Mesendoderm (in vitro differentiated cells): Measurements from ENCODE around the gene SLC25A12.
"Not testable (repeated sequence)": the region's sequence is repeated elsewhere in the genome, so short reads cannot be mapped to it uniquely, and the experiment has no call there.

ENCODE experiments used
- DNase-seq: peaks from one replicate; pipeline ENCODE4 v3.0.0; 2013
- H2AK5ac ChIP-seq: 2 replicates; pipeline ENCODE4 v1.6.1; 2013; ENCODE audit warnings: low read length, inconsistent platforms
- H2BK120ac ChIP-seq: 2 replicates; pipeline ENCODE4 v1.6.1; 2013; ENCODE audit warnings: low read depth, mild to moderate bottlenecking, low read length, moderate library complexity, mixed read lengths
- H2BK15ac ChIP-seq: replicated peaks from 2 replicates; pipeline ENCODE4 v1.6.1; 2013; ENCODE audit warnings: low read depth, mild to moderate bottlenecking, moderate library complexity
- H2BK5ac ChIP-seq: 2 replicates; pipeline ENCODE4 v1.6.1; 2013; ENCODE audit warnings: low read length, inconsistent platforms
- H3K18ac ChIP-seq: 2 replicates; pipeline ENCODE4 v1.6.1; 2013; ENCODE audit warnings: mild to moderate bottlenecking, low read length, mixed read lengths
- H3K23ac ChIP-seq: one replicate; pipeline ENCODE4 v1.6.1; 2013; ENCODE audit warnings: low read length
- H3K27ac ChIP-seq: 2 replicates; pipeline ENCODE4 v1.5.1; 2013; ENCODE audit warnings: low read depth, mild to moderate bottlenecking, inconsistent platforms, low read length, moderate library complexity
- H3K27me3 ChIP-seq: 2 replicates; pipeline ENCODE4 v1.6.1; 2013; ENCODE audit warnings: low read length, control low read depth, mild to moderate bottlenecking, inconsistent platforms; ENCODE audit not compliant: insufficient read depth, poor library complexity
- H3K36me3 ChIP-seq: 2 replicates; pipeline ENCODE4 v1.6.1; 2013; ENCODE audit warnings: low read length, inconsistent platforms; ENCODE audit not compliant: control insufficient read depth, insufficient read depth
- H3K4ac ChIP-seq: one replicate; pipeline ENCODE4 v1.6.1; 2013; ENCODE audit warnings: low read depth, mild to moderate bottlenecking, low read length, moderate library complexity
- H3K4me1 ChIP-seq: 2 replicates; pipeline ENCODE4 v1.6.1; 2013; ENCODE audit warnings: low read depth, low read length, inconsistent platforms; ENCODE audit not compliant: control insufficient read depth
- H3K4me2 ChIP-seq: 2 replicates; pipeline ENCODE4 v1.6.1; 2013; ENCODE audit warnings: low read length
- H3K4me3 ChIP-seq: 2 replicates; pipeline ENCODE4 v1.5.1; 2013; ENCODE audit warnings: mild to moderate bottlenecking, low read length
- H3K56ac ChIP-seq: one replicate; pipeline ENCODE4 v1.6.1; 2013; ENCODE audit warnings: low read length
- H3K79me1 ChIP-seq: 2 replicates; pipeline ENCODE4 v1.6.1; 2013; ENCODE audit warnings: low read length, inconsistent platforms
- H3K79me2 ChIP-seq: 2 replicates; pipeline ENCODE4 v1.6.1; 2013; ENCODE audit warnings: mild to moderate bottlenecking, low read length; ENCODE audit not compliant: control insufficient read depth, insufficient read depth
- H3K9ac ChIP-seq: 2 replicates; pipeline ENCODE4 v1.6.1; 2013; ENCODE audit warnings: low read length, inconsistent platforms
- H4K5ac ChIP-seq: one replicate; pipeline ENCODE4 v1.6.1; 2013; ENCODE audit warnings: low read length
- H4K8ac ChIP-seq: one replicate; pipeline ENCODE4 v1.6.1; 2013; ENCODE audit warnings: low read depth, mild to moderate bottlenecking, control low read depth, low read length, moderate library complexity
- WGBS: extraction: QIAGEN DNeasy Blood & Tissue Kit; methylation state at CpG from one replicate; pipeline ENCODE4 v1.1.7; 2013; ENCODE audit warnings: low lambda C conversion rate, missing lambda C conversion rate; ENCODE audit not compliant: insufficient coverage; ENCODE audit errors: extremely low coverage; 5-methylcytosine and 5-hydroxymethylcytosine counted together

SLC25A12 gene

DNA sequence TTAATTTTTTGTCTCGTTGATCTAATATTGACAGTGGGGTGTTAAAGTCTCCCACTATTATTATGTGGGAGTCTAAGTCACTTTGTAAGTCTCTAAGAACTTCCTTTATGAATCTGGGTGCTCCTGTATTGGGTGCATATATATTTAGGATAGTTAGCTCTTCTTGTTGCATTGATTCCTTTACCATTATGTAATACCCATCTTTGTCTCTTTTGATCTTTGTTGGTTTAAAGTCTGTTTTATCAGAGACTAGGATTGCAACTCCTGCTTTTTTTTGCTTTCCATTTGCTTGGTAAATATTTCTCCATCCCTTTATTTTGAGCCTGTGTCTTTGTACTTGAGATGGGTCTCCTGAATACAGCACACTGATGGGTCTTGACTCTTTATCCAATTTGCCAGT lies 135.3 kb downstream of the SLC25A12 start:
- H3K4ac ChIP-seq, DNase-seq, H3K9ac ChIP-seq, H3K27ac ChIP-seq, H4K8ac ChIP-seq, H4K5ac ChIP-seq, H3K4me3 ChIP-seq, H2BK15ac ChIP-seq, H3K56ac ChIP-seq, H2BK5ac ChIP-seq, H3K18ac ChIP-seq, H3K4me1 ChIP-seq, H3K23ac ChIP-seq, H3K79me2 ChIP-seq, H3K27me3 ChIP-seq, H3K36me3 ChIP-seq, H3K4me2 ChIP-seq, H3K79me1 ChIP-seq, H2BK120ac ChIP-seq, H2AK5ac ChIP-seq: not testable (repeated sequence)
- WGBS: no CpG with 5 or more reads among the region's 1 CpG

DNA sequence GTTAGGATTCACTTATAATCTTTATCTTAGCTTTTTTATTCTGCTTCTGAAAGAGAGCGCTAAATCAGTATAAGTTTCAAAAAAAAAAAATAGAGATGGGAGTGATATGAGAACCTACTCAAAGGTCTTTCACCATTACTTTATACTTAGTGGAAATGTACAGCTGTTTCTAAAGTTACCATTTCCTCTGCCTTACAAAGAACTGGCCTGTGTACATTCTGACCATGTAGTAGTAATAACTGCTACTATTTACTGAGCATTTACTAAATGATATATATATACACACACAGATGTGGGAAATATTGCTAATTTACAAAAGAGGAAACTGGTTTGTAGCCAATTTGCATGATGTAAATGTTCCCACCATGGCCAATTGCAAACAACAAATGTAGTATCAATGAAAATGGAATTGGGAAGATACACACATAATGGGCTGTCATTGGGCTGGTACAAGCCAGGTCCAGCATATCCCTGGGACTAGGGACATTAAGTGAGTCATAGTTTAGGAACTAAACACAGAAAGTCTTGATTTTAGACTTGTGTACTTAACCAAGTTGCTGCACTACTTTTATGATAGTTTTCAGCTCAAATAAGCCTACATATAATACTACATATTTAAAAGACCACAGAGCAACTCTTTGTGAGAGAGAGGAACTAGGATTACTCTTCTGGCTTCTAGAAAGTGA lies 139.6 kb downstream of the SLC25A12 start:
- no peak overlapping the region for H3K23ac ChIP-seq
- WGBS: no CpG with 5 or more reads among the region's 1 CpG
- H3K4me1 ChIP-seq: no peaks in the 10 kb centered on the region
- no peak for DNase-seq
- H2BK15ac ChIP-seq: no peak overlapping the region
- peaks cover 3% of the 10 kb centered on the region for H3K36me3 ChIP-seq
- H3K4ac ChIP-seq: no peak overlapping the region
- no peak overlapping the region for H2AK5ac ChIP-seq
- no peaks in the 10 kb centered on the region for H3K79me2 ChIP-seq
- no peak overlapping the region for H3K27ac ChIP-seq
- no peak overlapping the region for H3K4me2 ChIP-seq
- H2BK5ac ChIP-seq: no peak overlapping the region
- no peak overlapping the region for H2BK120ac ChIP-seq
- H3K56ac ChIP-seq: no peak overlapping the region
- no peaks in the 10 kb centered on the region for H3K79me1 ChIP-seq
- H3K27me3 ChIP-seq: no peaks in the 10 kb centered on the region
- H4K5ac ChIP-seq: no peak overlapping the region
- H3K4me3 ChIP-seq: no peak overlapping the region
- H4K8ac ChIP-seq: no peak overlapping the region
- no peak overlapping the region for H3K9ac ChIP-seq
- H3K18ac ChIP-seq: no peak overlapping the region

DNA sequence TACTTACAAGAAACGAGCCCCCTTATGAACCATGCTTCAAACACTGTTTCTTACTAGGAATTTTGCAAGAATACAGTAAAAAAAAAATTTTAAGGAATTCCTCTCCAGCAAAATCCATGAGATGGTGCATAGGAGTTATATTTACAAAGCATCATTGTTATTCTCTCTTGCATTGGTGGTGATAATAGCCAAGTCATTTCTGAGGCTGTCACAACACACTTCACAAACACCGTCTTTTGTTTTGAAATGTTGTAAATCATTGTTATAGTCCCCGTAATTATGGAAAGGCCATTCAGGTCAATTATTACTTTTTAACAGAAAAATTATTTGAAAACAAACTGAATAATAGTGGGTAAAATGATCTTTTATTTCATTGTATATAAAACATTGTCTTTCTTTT lies 146.7 kb downstream of the SLC25A12 start:
- Histone ChIP-seq H4K5ac (no peak overlapping the region), H3K4me3 (no peak overlapping the region), H2AK5ac (no peak overlapping the region), H3K23ac (no peak overlapping the region), H3K36me3 (peaks cover 1% of the 10 kb centered on the region), H3K4me2 (no peak overlapping the region), H3K18ac (no peak overlapping the region), H3K27ac (no peak overlapping the region), H2BK15ac (no peak overlapping the region), H4K8ac (no peak overlapping the region), H3K4me1 (no peaks in the 10 kb centered on the region), H2BK5ac (no peak overlapping the region), H3K27me3 (no peaks in the 10 kb centered on the region), H3K4ac (no peak overlapping the region), H3K79me2 (no peaks in the 10 kb centered on the region), H2BK120ac (no peak overlapping the region), H3K56ac (no peak overlapping the region), H3K79me1 (no peaks in the 10 kb centered on the region), H3K9ac (no peak overlapping the region)
- WGBS: no CpG with 5 or more reads among the region's 3 CpGs
- DNase-seq: no peak

DNA sequence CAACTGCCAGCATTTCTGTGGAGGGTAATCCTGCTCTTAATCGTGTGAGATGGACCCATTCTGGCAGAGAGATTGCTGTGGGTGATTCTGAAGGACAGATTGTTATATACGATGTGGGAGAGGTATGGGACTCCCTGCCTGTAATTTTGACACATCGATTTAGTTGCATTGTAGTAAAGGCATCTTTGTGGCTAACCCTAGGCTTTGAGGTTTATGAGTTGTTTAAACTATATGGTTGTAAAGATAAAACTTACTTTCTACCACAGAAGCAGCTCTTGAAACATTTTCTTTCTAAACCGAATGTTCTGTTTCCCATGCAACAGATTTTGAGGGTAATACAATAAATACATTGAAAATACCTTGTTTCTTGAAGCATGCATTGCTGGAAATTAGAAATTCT lies 148.2 kb downstream of the SLC25A12 start:
- H3K4me2 ChIP-seq: no peak overlapping the region
- H3K27ac ChIP-seq: no peak overlapping the region
- H3K18ac ChIP-seq: no peak overlapping the region
- no peaks in the 10 kb centered on the region for H3K79me2 ChIP-seq
- no peaks in the 10 kb centered on the region for H3K27me3 ChIP-seq
- no CpG with 5 or more reads among the region's 4 CpGs for WGBS
- no peak overlapping the region for H3K56ac ChIP-seq
- no peak overlapping the region for H3K9ac ChIP-seq
- no peak overlapping the region for H3K4me3 ChIP-seq
- no peaks in the 10 kb centered on the region for H3K4me1 ChIP-seq
- H2BK120ac ChIP-seq: no peak overlapping the region
- H3K4ac ChIP-seq: no peak overlapping the region
- no peak for DNase-seq
- H2BK15ac ChIP-seq: no peak overlapping the region
- H3K36me3 ChIP-seq: peaks cover under 1% of the 10 kb centered on the region
- H3K79me1 ChIP-seq: no peaks in the 10 kb centered on the region
- no peak overlapping the region for H2BK5ac ChIP-seq
- H4K8ac ChIP-seq: no peak overlapping the region
- H3K23ac ChIP-seq: no peak overlapping the region
- no peak overlapping the region for H4K5ac ChIP-seq
- no peak overlapping the region for H2AK5ac ChIP-seq

DNA sequence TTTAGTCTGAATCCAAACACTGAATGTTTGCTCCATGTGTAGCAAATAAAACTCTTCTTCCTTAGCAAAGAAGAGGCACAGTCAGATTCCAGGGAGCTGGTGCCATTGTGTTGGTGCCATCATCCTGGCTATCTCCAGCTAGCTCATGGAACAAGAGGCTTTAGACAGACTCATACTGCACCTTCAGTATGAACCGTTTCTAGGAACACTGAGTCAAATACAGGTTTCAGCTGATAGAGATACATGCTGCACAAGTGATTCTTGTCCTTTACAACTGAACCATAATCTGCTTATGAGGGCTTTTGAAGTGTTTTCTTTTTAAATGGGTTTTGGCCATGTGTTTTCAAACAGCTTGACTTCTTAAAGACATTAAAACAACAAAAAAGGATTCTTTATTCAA lies 148.9 kb downstream of the SLC25A12 start:
- no peaks in the 10 kb centered on the region for H3K79me1 ChIP-seq
- no CpG with 5 or more reads among the region's 1 CpG for WGBS
- H3K18ac ChIP-seq: no peak overlapping the region
- H3K4me2 ChIP-seq: no peak overlapping the region
- H2BK15ac ChIP-seq: no peak overlapping the region
- no peaks in the 10 kb centered on the region for H3K36me3 ChIP-seq
- H2BK120ac ChIP-seq: no peak overlapping the region
- H3K4me3 ChIP-seq: no peak overlapping the region
- no peak overlapping the region for H2BK5ac ChIP-seq
- no peak overlapping the region for H3K23ac ChIP-seq
- H4K5ac ChIP-seq: no peak overlapping the region
- no peaks in the 10 kb centered on the region for H3K4me1 ChIP-seq
- H3K27me3 ChIP-seq: no peaks in the 10 kb centered on the region
- H3K56ac ChIP-seq: no peak overlapping the region
- H3K4ac ChIP-seq: no peak overlapping the region
- no peak overlapping the region for H4K8ac ChIP-seq
- DNase-seq: no peak
- no peak overlapping the region for H2AK5ac ChIP-seq
- H3K79me2 ChIP-seq: no peaks in the 10 kb centered on the region
- H3K9ac ChIP-seq: no peak overlapping the region
- no peak overlapping the region for H3K27ac ChIP-seq

DNA sequence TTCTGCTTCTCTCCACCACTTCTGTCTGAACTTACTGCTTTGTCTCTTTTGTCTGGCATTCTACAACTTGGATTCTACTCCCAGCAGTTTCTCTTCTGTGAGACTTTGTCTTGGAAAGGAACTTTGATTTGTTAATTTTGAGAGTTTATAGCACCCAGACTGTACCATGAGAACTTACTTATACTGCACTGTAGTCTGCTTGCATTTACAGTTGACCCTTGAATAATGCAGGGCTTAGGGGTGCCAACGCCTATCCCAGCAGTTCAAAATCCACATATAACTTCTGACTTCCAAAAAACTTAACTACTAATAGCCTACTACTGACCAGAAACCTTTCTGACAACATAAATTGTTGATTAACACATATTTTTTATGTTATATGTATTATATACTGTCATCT lies 151.3 kb downstream of the SLC25A12 start:
- no CpG with 5 or more reads among the region's 1 CpG for WGBS
- no peak overlapping the region for H3K9ac ChIP-seq

More for the DNA sequence above, 151.3 kb downstream of the SLC25A12 start:
- Histone ChIP-seq H2BK5ac (no peak overlapping the region), H4K5ac (no peak overlapping the region), H3K4me3 (no peak overlapping the region), H3K56ac (no peak overlapping the region), H3K4ac (no peak overlapping the region), H3K23ac (no peak overlapping the region), H3K4me1 (no peaks in the 10 kb centered on the region), H3K79me2 (no peaks in the 10 kb centered on the region), H2BK120ac (no peak overlapping the region), H2AK5ac (no peak overlapping the region), H4K8ac (no peak overlapping the region), H2BK15ac (no peak overlapping the region), H3K27ac (no peak overlapping the region), H3K79me1 (no peaks in the 10 kb centered on the region), H3K4me2 (no peak overlapping the region), H3K36me3 (no peaks in the 10 kb centered on the region), H3K18ac (no peak overlapping the region), H3K27me3 (no peaks in the 10 kb centered on the region)
- DNase-seq: no peak
